Gastrocnemius medialis (tissue), 4 donors: ENCODE results near the gene CLHC1. TPM values are rescaled to one million over a fixed set of nuclear protein-coding genes. Genes with fewer than 3 reads are reported as not detected.

Source experiments
- total RNA-seq, 4 donors: library from RNA; depleted of rRNA; stranded (reverse); fragments of >200 nt; gene quantifications; one replicate each; pipeline versions ENCODE4 v1.1.0 to v1.2.3, GENCODE V29; 2016

CLHC1 gene
- total RNA-seq, 4 donors from 2014 or later, result 0.46 to 4.9 (median 0.85) TPM; not detected in 1

Other genes starting within 250 kb of the CLHC1 start
- gene RTN4, start 181.8 kb downstream of the CLHC1 start, total RNA-seq, result 100 to 1,000 TPM; 183 to 259 (median 244) TPM
- 1,000 to 10,000 TPM in 1 of 4 donors, 100 to 1,000 TPM in 3; 884 to 1,266 (median 965) TPM for gene RPS27A, start 395 bp upstream of the CLHC1 start, total RNA-seq
- 10 to 100 TPM; 23.0 to 42.5 (median 34.7) TPM for gene MTIF2, start 36.9 kb upstream of the CLHC1 start, total RNA-seq
- gene CCDC88A, start 187.6 kb upstream of the CLHC1 start, total RNA-seq, result 10 to 100 TPM; 12.9 to 28.7 (median 19.4) TPM